GM18505 (cell line): ENCODE measurements around the gene MAGEC3.
"Not testable (repeated sequence)": the region's sequence is repeated elsewhere in the genome, so short reads cannot be mapped to it uniquely, and the experiment has no call there.

Source experiments
- ATAC-seq: cut with Tn5 transposase; IDR thresholded peaks from one replicate; pipeline ENCODE4 v1.9.1; 2021; ENCODE audit not compliant: unreplicated experiment
- POLR2A ChIP-seq: IDR thresholded peaks from 4 replicates; pipeline ENCODE4 v1.6.1; 2011; ENCODE audit warnings: borderline replicate concordance; ENCODE audit not compliant: insufficient read depth, insufficient read length; ENCODE audit errors: extremely low read depth

MAGEC3 gene

GRCh38 chrX:141838016-141838415, at the start of gene MAGEC3:
Gene MAGEC3, plus strand, starts transcription at chrX:141838316. Its CDS starts 0 bp downstream, at chrX:141838316.
- no peak for ATAC-seq
- no peak for TF ChIP-seq POLR2A

- ATAC-seq = no peak
- no peak for TF ChIP-seq POLR2A
These were observed 46.3 kb upstream of the MAGEC3 start for GRCh38 chrX:141791856-141792255.

GRCh38 chrX:141811438-141811837, 26.7 kb upstream of the MAGEC3 start:
- no peak for TF ChIP-seq POLR2A
- ATAC-seq = no peak

- no peak for ATAC-seq
- TF ChIP-seq POLR2A = no peak
These were observed 23.8 kb upstream of the MAGEC3 start for GRCh38 chrX:141814213-141814857.

- ATAC-seq = no peak
- TF ChIP-seq POLR2A = no peak
These were observed 22.2 kb upstream of the MAGEC3 start for GRCh38 chrX:141815904-141816303.

- no peak for ATAC-seq
- TF ChIP-seq POLR2A = no peak
These were observed 5.9 kb upstream of the MAGEC3 start for GRCh38 chrX:141832247-141832646.

- no peak for ATAC-seq
- TF ChIP-seq POLR2A = no peak
These were observed 1.7 kb downstream of the MAGEC3 start for GRCh38 chrX:141839856-141840255.

GRCh38 chrX:141857479-141857878, 19.4 kb downstream of the MAGEC3 start:
- TF ChIP-seq POLR2A = no peak
- ATAC-seq = no peak

GRCh38 chrX:141879616-141880015, 41.5 kb downstream of the MAGEC3 start:
- ATAC-seq = no peak
- no peak for TF ChIP-seq POLR2A

GRCh38 chrX:141888811-141889210, 50.7 kb downstream of the MAGEC3 start:
- ATAC-seq = not testable (repeated sequence)

- TF ChIP-seq POLR2A = no peak
- ATAC-seq = no peak
These were observed 56.6 kb downstream of the MAGEC3 start for GRCh38 chrX:141894733-141895132.

- no peak for TF ChIP-seq POLR2A
- no peak for ATAC-seq
These were observed 59.6 kb downstream of the MAGEC3 start for GRCh38 chrX:141897690-141898089.

- TF ChIP-seq POLR2A = no peak
- no peak for ATAC-seq
These were observed 64.2 kb downstream of the MAGEC3 start for GRCh38 chrX:141902366-141902765.

- ATAC-seq = no peak
- TF ChIP-seq POLR2A = no peak
These were observed 65.5 kb downstream of the MAGEC3 start, which contains the start of gene MAGEC1 for GRCh38 chrX:141903400-141904155. Gene MAGEC1, plus strand, starts transcription at chrX:141903894. Its CDS starts 1,179 bp downstream, at chrX:141905073.

GRCh38 chrX:141904262-141904661, 66.1 kb downstream of the MAGEC3 start:
- TF ChIP-seq POLR2A = no peak
- ATAC-seq = no peak

GRCh38 chrX:141917801-141918200, 79.7 kb downstream of the MAGEC3 start:
- ATAC-seq = no peak
- no peak for TF ChIP-seq POLR2A
